IPS-20b (cell line): Measurements from ENCODE around the gene ZNF668.

Experiments
- H3K27ac ChIP-seq: one replicate; pipeline ENCODE4 v1.5.1; 2013; ENCODE audit warnings: low read length
- H3K27me3 ChIP-seq: 2 replicates; pipeline ENCODE4 v1.6.1; 2013; ENCODE audit warnings: mild to moderate bottlenecking, low read length, inconsistent platforms; ENCODE audit not compliant: insufficient read depth
- H3K36me3 ChIP-seq: 2 replicates; pipeline ENCODE4 v1.6.1; 2013; ENCODE audit warnings: low read depth, mild to moderate bottlenecking, inconsistent platforms, low read length, moderate library complexity; ENCODE audit not compliant: insufficient read depth
- H3K4me1 ChIP-seq: 2 replicates; pipeline ENCODE4 v1.6.1; 2013; ENCODE audit warnings: mild to moderate bottlenecking, control low read depth, inconsistent platforms, low read length, moderate library complexity; ENCODE audit not compliant: insufficient read depth
- H3K4me3 ChIP-seq: 2 replicates; pipeline ENCODE4 v1.5.1; 2013; ENCODE audit warnings: mild to moderate bottlenecking, low read length, inconsistent platforms
- H3K9ac ChIP-seq: 2 replicates; pipeline ENCODE4 v1.6.1; 2013; ENCODE audit warnings: low read depth, mild to moderate bottlenecking, inconsistent platforms, low read length, moderate library complexity
- H3K9me3 ChIP-seq: 2 replicates; pipeline ENCODE4 v1.6.1; 2013; ENCODE audit warnings: mild to moderate bottlenecking, low read depth, low read length, inconsistent platforms; ENCODE audit not compliant: insufficient read depth

Gene ZNF668

GRCh38 chr16:31061126-31061812 lies 12.8 kb downstream of the ZNF668 start:
- H3K4me3 ChIP-seq, result no peak overlapping the region
- no peak overlapping the region for H3K27ac ChIP-seq
- H3K36me3 ChIP-seq, result peaks cover 42% of the 10 kb centered on the region
- H3K9me3 ChIP-seq, result no peaks in the 10 kb centered on the region
- no peak overlapping the region for H3K9ac ChIP-seq
- H3K27me3 ChIP-seq, result no peaks in the 10 kb centered on the region
- H3K4me1 ChIP-seq, result no peaks in the 10 kb centered on the region

- Histone ChIP-seq H3K36me3 (peaks cover 9% of the 10 kb centered on the region), H3K27ac (no peak overlapping the region)
Observed at GRCh38 chr16:31055613-31056012, 18.4 kb downstream of the ZNF668 start.

GRCh38 chr16:31052114-31052513 lies 21.9 kb downstream of the ZNF668 start:
- Histone ChIP-seq H3K9me3 (no peaks in the 10 kb centered on the region), H3K4me1 (no peaks in the 10 kb centered on the region; the same call in 1 of the 2 replicates), H3K4me3 (no peak overlapping the region), H3K9ac (no peak overlapping the region), H3K27ac (no peak overlapping the region), H3K27me3 (no peaks in the 10 kb centered on the region), H3K36me3 (no peaks in the 10 kb centered on the region)

More at GRCh38 chr16:31055613-31056012, 18.4 kb downstream of the ZNF668 start:
- Histone ChIP-seq H3K4me1 (no peaks in the 10 kb centered on the region; the same call in 1 of the 2 replicates), H3K9me3 (no peaks in the 10 kb centered on the region), H3K9ac (no peak overlapping the region), H3K27me3 (no peaks in the 10 kb centered on the region), H3K4me3 (no peak overlapping the region)

- no peaks in the 10 kb centered on the region for H3K9me3 ChIP-seq
- no peak overlapping the region for H3K4me3 ChIP-seq
- H3K4me1 ChIP-seq, result no peaks in the 10 kb centered on the region
- no peaks in the 10 kb centered on the region for H3K36me3 ChIP-seq
- H3K9ac ChIP-seq, result no peak overlapping the region
- no peak overlapping the region for H3K27ac ChIP-seq
- H3K27me3 ChIP-seq, result no peaks in the 10 kb centered on the region
Observed at GRCh38 chr16:31050280-31051030, 23.6 kb downstream of the ZNF668 start.

GRCh38 chr16:31043898-31044481 lies 30.1 kb downstream of the ZNF668 start:
- no peaks in the 10 kb centered on the region for H3K4me1 ChIP-seq
- H3K27ac ChIP-seq, result no peak overlapping the region
- no peak overlapping the region for H3K9ac ChIP-seq
- no peaks in the 10 kb centered on the region for H3K9me3 ChIP-seq
- H3K36me3 ChIP-seq, result no peaks in the 10 kb centered on the region
- no peaks in the 10 kb centered on the region for H3K27me3 ChIP-seq
- H3K4me3 ChIP-seq, result no peak overlapping the region

GRCh38 chr16:31043352-31043751 lies 30.7 kb downstream of the ZNF668 start:
- Histone ChIP-seq H3K9ac (no peak overlapping the region), H3K4me1 (no peaks in the 10 kb centered on the region), H3K9me3 (no peaks in the 10 kb centered on the region), H3K27me3 (no peaks in the 10 kb centered on the region), H3K36me3 (no peaks in the 10 kb centered on the region), H3K4me3 (no peak overlapping the region), H3K27ac (no peak overlapping the region)

GRCh38 chr16:31042866-31043265 lies 31.2 kb downstream of the ZNF668 start:
- no peaks in the 10 kb centered on the region for H3K9me3 ChIP-seq
- H3K9ac ChIP-seq, result no peak overlapping the region
- H3K4me3 ChIP-seq, result no peak overlapping the region; the same call in 1 of the 2 replicates
- H3K27ac ChIP-seq, result no peak overlapping the region
- no peaks in the 10 kb centered on the region for H3K4me1 ChIP-seq
- H3K27me3 ChIP-seq, result no peaks in the 10 kb centered on the region
- H3K36me3 ChIP-seq, result no peaks in the 10 kb centered on the region

- Histone ChIP-seq H3K9ac (no peak overlapping the region), H3K36me3 (peaks cover 5% of the 10 kb centered on the region; the same call in 1 of the 2 replicates)
Observed at GRCh38 chr16:31038993-31039392, 35.0 kb downstream of the ZNF668 start.

GRCh38 chr16:31036691-31037090 lies 37.3 kb downstream of the ZNF668 start:
- Histone ChIP-seq H3K27me3 (no peaks in the 10 kb centered on the region; the same call in 1 of the 2 replicates), H3K27ac (no peak overlapping the region), H3K9ac (no peak overlapping the region), H3K4me3 (no peak overlapping the region), H3K9me3 (no peaks in the 10 kb centered on the region), H3K4me1 (no peaks in the 10 kb centered on the region), H3K36me3 (peaks cover 5% of the 10 kb centered on the region; the same call in 1 of the 2 replicates)

More at GRCh38 chr16:31038993-31039392, 35.0 kb downstream of the ZNF668 start:
- Histone ChIP-seq H3K9me3 (no peaks in the 10 kb centered on the region), H3K4me3 (no peak overlapping the region), H3K27ac (no peak overlapping the region), H3K4me1 (no peaks in the 10 kb centered on the region), H3K27me3 (no peaks in the 10 kb centered on the region)

- H3K9ac ChIP-seq, result peak overlapping the region; percentile 73; the same call in 1 of the 2 replicates
- H3K4me3 ChIP-seq, result peak overlapping the region; percentile 82
- no peak overlapping the region for H3K27ac ChIP-seq
- H3K27me3 ChIP-seq, result no peaks in the 10 kb centered on the region; the same call in 1 of the 2 replicates
- no peaks in the 10 kb centered on the region for H3K4me1 ChIP-seq
- peaks cover 5% of the 10 kb centered on the region; the same call in 1 of the 2 replicates for H3K36me3 ChIP-seq
- no peaks in the 10 kb centered on the region for H3K9me3 ChIP-seq
Observed at GRCh38 chr16:31033709-31034492, 40.1 kb downstream of the ZNF668 start.
